HepG2 (cell line): ENCODE measurements around the gene CLDN14. TPM values are rescaled to one million over a fixed set of nuclear protein-coding genes. Genes with fewer than 3 reads are reported as not detected.

ENCODE experiments used
- CREM ChIP-seq, 2 experiments: sonication (generic) in 1 of 2; formaldehyde crosslinking in 1 of 2; IDR thresholded peaks; 2 replicates each; pipeline versions ENCODE4 v1.4.0 to v1.6.1; 2016 to 2020; ENCODE audit warnings: antibody characterized with exemption in 1 of 2, mild to moderate bottlenecking in 1 of 2, missing genetic modification reagents in 1 of 2
- KLF11 ChIP-seq: IDR thresholded peaks from 2 replicates; pipeline ENCODE4 v1.6.1; 2016; ENCODE audit warnings: missing compliant biosample characterization
- RCOR2 ChIP-seq: IDR thresholded peaks from 2 replicates; pipeline ENCODE4 v1.6.1; 2016; ENCODE audit warnings: missing biosample characterization, missing genetic modification reagents
- SRSF9 ChIP-seq: fragments of 200-400 bp; formaldehyde crosslinking; IDR thresholded peaks from 2 replicates; pipeline ENCODE4 v1.6.1; 2018; ENCODE audit warnings: borderline replicate concordance, mild to moderate bottlenecking, low read depth, low read length; ENCODE audit not compliant: insufficient read depth, poor library complexity, severe bottlenecking
- ZBTB8A ChIP-seq: sonication (generic); formaldehyde crosslinking; IDR thresholded peaks from 2 replicates; pipeline ENCODE4 v1.4.0; 2020; ENCODE audit warnings: mild to moderate bottlenecking, low read depth, missing genetic modification reagents, borderline replicate concordance
- ZFYVE20 ChIP-seq: sonication (generic); formaldehyde crosslinking; IDR thresholded peaks from 2 replicates; pipeline ENCODE4 v1.8.0; 2023; ENCODE audit warnings: low read depth, mild to moderate bottlenecking, moderate library complexity, missing genetic modification reagents, borderline replicate concordance
- ZNF572 ChIP-seq: sonication (generic); formaldehyde crosslinking; IDR thresholded peaks from 2 replicates; pipeline ENCODE4 v1.5.1; 2020; ENCODE audit warnings: mild to moderate bottlenecking, missing genetic modification reagents
- ZNF660 ChIP-seq: sonication (generic); formaldehyde crosslinking; IDR thresholded peaks from 2 replicates; pipeline ENCODE4 v1.5.1; 2020; ENCODE audit warnings: mild to moderate bottlenecking, low read depth, missing genetic modification reagents, borderline replicate concordance
- ZNF850 ChIP-seq: sonication (generic); formaldehyde crosslinking; conservative IDR thresholded peaks from 2 replicates; pipeline ENCODE4 v1.9.0; 2021; ENCODE audit warnings: mild to moderate bottlenecking, missing genetic modification reagents
- polyA plus RNA-seq, 8 experiments: library from polyadenylated mRNA; depleted of rRNA in 3 of 8; stranded (reverse) in 7 of 8; unstranded in 1 of 8; fragments of >200 nt; fragmentation: Illumina TruSeq in 4 of 8; extraction: Trizol in 4 of 8; gene quantifications; 2 replicates each; pipeline versions ENCODE4 v1.2.1 to v1.2.3, GENCODE V29; 2011 to 2016; ENCODE audit warnings: low read depth in 4 of 8, missing spikeins in 1 of 8, mixed read lengths in 1 of 8; ENCODE audit not compliant: insufficient read depth in 1 of 8
- total RNA-seq, 5 experiments: library from RNA; depleted of rRNA; stranded (reverse); fragments of >200 nt; fragmentation: Illumina TruSeq; extraction: Trizol; gene quantifications; 2 replicates each; pipeline ENCODE4 v1.2.3, GENCODE V29; 2016; ENCODE audit warnings: low read depth in 1 of 5
- TF ChIP-seq, protein P1 (sequence below): sonication (generic); formaldehyde crosslinking; IDR thresholded peaks from 2 replicates; pipeline ENCODE4 v1.8.0; 2022; ENCODE audit warnings: missing genetic modification reagents, mild to moderate bottlenecking, inconsistent platforms, borderline replicate concordance
- TF ChIP-seq, protein P2 (sequence below): sonication (generic); formaldehyde crosslinking; IDR thresholded peaks from 2 replicates; pipeline ENCODE4 v1.4.0; 2020; ENCODE audit warnings: missing genetic modification reagents
- TF ChIP-seq, protein P3 (sequence below): sonication (generic); formaldehyde crosslinking; conservative IDR thresholded peaks from 2 replicates; pipeline ENCODE4 v1.4.0; 2020; ENCODE audit warnings: missing genetic modification reagents
- TF ChIP-seq, protein P4 (sequence below): sonication (generic); formaldehyde crosslinking; IDR thresholded peaks from 2 replicates; pipeline ENCODE4 v1.4.0; 2020; ENCODE audit warnings: missing genetic modification reagents, borderline replicate concordance
- TF ChIP-seq, protein P5 (sequence below): sonication (generic); formaldehyde crosslinking; IDR thresholded peaks from 2 replicates; pipeline ENCODE4 v1.8.0; 2022; ENCODE audit warnings: mild to moderate bottlenecking, missing genetic modification reagents; ENCODE audit not compliant: insufficient replicate concordance
- TF ChIP-seq, protein P6 (sequence below): IDR thresholded peaks from 2 replicates; pipeline ENCODE4 v1.6.1; 2016; ENCODE audit warnings: mild to moderate bottlenecking, missing biosample characterization, missing genetic modification reagents

Gene CLDN14
- total and polyA plus RNA-seq, 2 of the 13 experiments (the other 11 are each of a cell fraction or from before 2014, with no cell fraction given): 1.1 to 1.4 TPM

DNA sequence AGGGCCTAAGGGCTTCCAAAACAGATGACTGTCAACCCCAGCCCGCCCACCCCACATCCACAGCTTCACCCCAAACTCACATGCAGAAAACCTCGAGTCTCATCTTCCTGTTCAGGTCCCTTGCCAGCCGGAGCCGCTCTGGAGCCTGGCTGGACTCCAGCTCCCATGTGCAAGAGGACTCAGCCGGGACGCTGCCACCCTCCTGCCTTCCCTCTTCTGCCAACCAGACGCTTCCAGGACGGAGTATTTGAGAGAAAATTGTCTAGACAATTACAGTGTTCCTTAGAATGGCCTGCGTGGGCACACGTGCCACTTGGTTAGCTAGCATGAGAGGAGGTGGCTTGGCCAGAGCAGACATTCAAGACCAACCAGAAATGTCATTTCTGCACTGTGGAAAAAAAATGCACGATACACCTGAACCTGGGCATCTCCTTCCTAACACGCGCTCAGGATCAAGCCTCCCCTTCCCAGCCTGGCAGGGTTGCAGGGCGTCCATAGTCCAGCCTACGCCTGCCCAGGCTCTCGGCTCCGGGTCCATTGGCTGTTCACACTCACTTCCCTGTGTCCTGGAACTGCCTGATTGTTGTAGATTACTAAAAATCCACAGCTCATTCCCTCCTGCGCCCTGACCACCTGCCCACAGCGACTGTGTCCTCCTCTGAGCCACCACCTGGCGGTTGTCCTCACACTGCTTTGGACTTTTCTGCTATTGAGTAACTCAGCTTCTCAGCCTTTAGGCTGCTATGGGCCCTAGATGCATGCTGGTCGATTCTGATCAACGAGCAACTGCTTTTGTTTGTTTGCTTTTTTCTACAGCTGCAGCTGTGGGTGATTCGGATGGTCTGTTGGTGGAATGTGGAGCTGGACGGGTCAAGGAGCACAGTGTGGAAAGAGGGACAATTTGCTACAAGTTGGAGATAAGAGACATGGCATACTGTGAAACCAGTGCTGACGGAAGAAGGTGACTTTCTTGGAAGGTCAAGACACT, at the start of gene CLDN14 (continued):
- TF ChIP-seq, protein P1, sequence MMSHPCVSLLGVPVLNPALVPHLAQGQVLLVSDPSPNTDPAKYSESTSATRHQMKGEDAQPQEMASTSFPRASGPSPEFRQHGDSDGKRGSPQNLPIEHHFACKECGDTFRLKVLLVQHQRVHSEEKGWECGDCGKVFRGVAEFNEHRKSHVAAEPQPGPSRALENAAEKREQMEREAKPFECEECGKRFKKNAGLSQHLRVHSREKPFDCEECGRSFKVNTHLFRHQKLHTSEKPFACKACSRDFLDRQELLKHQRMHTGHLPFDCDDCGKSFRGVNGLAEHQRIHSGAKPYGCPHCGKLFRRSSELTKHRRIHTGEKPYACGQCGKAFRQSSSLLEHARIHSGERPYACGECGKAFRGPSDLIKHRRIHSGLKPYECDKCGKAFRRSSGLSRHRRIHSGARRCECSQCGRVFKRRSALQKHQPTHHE: no peak
- peak; percentile 65; the same call in 1 of the 2 replicates for TF ChIP-seq ZNF572
- TF ChIP-seq ZNF660 (CRISPR knock-in tag): 0 out of 2 replicates have a peak, but pooled peaks have one; percentile 76
- no peak for TF ChIP-seq SRSF9
- TF ChIP-seq ZBTB8A (CRISPR knock-in tag): 0 out of 2 replicates have a peak, but pooled peaks have one; percentile 41
- peak; percentile 82; the same call in 1 of the 2 replicates for TF ChIP-seq CREM (IDR thresholded peaks at IDR 0.05)
- TF ChIP-seq CREM (CRISPR knock-in tag; IDR thresholded peaks at IDR 0.05): no peak
- no peak for TF ChIP-seq ZFYVE20 (CRISPR knock-in tag)
- TF ChIP-seq, protein P2, sequence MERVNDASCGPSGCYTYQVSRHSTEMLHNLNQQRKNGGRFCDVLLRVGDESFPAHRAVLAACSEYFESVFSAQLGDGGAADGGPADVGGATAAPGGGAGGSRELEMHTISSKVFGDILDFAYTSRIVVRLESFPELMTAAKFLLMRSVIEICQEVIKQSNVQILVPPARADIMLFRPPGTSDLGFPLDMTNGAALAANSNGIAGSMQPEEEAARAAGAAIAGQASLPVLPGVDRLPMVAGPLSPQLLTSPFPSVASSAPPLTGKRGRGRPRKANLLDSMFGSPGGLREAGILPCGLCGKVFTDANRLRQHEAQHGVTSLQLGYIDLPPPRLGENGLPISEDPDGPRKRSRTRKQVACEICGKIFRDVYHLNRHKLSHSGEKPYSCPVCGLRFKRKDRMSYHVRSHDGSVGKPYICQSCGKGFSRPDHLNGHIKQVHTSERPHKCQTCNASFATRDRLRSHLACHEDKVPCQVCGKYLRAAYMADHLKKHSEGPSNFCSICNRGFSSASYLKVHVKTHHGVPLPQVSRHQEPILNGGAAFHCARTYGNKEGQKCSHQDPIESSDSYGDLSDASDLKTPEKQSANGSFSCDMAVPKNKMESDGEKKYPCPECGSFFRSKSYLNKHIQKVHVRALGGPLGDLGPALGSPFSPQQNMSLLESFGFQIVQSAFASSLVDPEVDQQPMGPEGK: peak; percentile 15; the same call in 1 of the 2 replicates
- no peak for TF ChIP-seq RCOR2
- TF ChIP-seq, protein P3, sequence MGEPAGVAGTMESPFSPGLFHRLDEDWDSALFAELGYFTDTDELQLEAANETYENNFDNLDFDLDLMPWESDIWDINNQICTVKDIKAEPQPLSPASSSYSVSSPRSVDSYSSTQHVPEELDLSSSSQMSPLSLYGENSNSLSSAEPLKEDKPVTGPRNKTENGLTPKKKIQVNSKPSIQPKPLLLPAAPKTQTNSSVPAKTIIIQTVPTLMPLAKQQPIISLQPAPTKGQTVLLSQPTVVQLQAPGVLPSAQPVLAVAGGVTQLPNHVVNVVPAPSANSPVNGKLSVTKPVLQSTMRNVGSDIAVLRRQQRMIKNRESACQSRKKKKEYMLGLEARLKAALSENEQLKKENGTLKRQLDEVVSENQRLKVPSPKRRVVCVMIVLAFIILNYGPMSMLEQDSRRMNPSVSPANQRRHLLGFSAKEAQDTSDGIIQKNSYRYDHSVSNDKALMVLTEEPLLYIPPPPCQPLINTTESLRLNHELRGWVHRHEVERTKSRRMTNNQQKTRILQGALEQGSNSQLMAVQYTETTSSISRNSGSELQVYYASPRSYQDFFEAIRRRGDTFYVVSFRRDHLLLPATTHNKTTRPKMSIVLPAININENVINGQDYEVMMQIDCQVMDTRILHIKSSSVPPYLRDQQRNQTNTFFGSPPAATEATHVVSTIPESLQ (CRISPR knock-in tag): no peak
- TF ChIP-seq, protein P4, sequence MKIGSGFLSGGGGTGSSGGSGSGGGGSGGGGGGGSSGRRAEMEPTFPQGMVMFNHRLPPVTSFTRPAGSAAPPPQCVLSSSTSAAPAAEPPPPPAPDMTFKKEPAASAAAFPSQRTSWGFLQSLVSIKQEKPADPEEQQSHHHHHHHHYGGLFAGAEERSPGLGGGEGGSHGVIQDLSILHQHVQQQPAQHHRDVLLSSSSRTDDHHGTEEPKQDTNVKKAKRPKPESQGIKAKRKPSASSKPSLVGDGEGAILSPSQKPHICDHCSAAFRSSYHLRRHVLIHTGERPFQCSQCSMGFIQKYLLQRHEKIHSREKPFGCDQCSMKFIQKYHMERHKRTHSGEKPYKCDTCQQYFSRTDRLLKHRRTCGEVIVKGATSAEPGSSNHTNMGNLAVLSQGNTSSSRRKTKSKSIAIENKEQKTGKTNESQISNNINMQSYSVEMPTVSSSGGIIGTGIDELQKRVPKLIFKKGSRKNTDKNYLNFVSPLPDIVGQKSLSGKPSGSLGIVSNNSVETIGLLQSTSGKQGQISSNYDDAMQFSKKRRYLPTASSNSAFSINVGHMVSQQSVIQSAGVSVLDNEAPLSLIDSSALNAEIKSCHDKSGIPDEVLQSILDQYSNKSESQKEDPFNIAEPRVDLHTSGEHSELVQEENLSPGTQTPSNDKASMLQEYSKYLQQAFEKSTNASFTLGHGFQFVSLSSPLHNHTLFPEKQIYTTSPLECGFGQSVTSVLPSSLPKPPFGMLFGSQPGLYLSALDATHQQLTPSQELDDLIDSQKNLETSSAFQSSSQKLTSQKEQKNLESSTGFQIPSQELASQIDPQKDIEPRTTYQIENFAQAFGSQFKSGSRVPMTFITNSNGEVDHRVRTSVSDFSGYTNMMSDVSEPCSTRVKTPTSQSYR (CRISPR knock-in tag): no peak; the same call in 1 of the 2 replicates
- TF ChIP-seq, protein P5, sequence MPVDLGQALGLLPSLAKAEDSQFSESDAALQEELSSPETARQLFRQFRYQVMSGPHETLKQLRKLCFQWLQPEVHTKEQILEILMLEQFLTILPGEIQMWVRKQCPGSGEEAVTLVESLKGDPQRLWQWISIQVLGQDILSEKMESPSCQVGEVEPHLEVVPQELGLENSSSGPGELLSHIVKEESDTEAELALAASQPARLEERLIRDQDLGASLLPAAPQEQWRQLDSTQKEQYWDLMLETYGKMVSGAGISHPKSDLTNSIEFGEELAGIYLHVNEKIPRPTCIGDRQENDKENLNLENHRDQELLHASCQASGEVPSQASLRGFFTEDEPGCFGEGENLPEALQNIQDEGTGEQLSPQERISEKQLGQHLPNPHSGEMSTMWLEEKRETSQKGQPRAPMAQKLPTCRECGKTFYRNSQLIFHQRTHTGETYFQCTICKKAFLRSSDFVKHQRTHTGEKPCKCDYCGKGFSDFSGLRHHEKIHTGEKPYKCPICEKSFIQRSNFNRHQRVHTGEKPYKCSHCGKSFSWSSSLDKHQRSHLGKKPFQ (CRISPR knock-in tag): no peak
- no peak for TF ChIP-seq KLF11 (CRISPR knock-in tag)
- TF ChIP-seq ZNF850 (CRISPR knock-in tag): no peak
- TF ChIP-seq, protein P6, sequence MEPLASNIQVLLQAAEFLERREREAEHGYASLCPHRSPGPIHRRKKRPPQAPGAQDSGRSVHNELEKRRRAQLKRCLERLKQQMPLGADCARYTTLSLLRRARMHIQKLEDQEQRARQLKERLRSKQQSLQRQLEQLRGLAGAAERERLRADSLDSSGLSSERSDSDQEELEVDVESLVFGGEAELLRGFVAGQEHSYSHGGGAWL (CRISPR knock-in tag): no peak
